Measurements from ENCODE around the gene FOXJ1.

FOXJ1 gene

DNA sequence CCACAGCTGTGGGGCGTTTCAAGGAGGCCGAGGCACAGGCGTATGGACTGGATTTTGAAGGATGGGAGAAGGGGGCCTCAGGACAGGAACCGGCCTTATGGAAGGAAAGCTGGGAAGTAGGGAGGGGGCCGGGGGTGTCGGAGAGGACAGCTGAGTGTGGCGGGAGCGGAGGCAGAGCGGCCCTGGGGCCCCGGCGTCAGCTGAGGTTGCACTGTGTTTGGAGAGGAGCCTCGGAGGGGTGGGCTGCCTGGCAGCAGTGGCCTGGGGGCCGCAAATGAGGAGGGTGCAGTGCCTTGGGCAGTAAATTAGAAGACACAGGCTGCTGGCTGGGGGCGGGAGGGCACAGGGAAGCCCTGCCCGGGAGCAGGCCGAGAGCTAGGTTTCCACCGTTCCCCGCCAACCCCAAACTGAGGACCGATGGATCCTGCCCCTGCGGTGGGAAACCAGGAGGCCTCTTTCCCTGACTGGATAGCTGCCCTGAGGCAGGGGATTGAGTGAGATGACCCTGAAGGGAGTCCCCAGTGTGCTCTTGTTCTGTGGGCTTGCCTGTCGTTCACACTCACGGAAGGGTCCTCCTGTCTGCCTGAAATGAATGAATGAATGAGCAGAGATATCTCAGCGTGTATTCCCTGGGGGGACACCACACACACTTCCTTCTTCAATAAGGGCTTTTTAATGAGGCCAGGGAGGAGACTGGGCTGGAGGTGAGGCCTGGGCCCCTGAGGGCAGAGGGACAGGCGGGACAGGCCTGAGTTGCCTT, 18.4 kb downstream of the FOXJ1 start:
- DNase-seq: no peak

DNA sequence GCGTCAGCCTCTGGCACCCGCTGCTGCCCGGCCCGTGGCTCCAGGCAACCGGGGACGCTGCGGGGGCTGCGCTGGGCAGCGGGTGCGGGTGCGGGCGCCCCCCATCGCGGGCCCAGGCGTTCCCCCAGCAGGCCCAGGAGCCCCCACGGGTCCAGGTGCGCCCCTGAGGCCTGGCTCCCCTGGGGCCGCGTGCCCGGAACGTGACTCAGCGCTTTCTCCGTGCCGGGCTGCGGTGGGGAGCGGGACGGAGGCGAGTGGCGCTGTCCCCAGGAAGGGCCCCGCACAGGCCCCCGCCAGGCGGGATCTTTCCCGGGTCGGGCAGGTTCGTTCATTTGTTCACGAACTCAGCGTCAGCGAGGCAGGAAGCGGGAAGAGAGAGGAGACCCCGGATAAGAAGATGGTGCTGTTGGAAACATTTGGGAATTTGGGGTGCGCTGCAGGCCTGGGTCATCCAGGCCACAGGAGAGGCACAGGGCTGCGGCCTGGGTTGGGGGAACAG, 19.1 kb downstream of the FOXJ1 start:
- no peak for DNase-seq

DNA sequence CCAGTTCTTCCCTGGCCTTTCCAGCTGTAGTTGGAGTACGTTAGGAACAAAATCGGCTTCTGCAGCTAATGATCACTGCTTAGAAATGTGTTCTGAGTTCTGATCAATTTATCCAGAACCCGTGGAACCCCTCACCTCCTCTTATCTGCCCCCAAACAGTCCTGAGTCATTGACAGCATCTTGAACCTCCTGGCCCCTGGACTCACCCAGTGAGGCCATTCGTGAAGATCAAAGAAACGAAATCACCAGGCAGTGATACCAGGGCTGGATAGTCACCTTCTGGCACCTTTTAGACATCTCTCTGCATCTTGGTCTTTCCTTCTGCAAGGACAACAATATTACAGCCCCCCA, 20.4 kb downstream of the FOXJ1 start:
- DNase-seq: no peak

DNA sequence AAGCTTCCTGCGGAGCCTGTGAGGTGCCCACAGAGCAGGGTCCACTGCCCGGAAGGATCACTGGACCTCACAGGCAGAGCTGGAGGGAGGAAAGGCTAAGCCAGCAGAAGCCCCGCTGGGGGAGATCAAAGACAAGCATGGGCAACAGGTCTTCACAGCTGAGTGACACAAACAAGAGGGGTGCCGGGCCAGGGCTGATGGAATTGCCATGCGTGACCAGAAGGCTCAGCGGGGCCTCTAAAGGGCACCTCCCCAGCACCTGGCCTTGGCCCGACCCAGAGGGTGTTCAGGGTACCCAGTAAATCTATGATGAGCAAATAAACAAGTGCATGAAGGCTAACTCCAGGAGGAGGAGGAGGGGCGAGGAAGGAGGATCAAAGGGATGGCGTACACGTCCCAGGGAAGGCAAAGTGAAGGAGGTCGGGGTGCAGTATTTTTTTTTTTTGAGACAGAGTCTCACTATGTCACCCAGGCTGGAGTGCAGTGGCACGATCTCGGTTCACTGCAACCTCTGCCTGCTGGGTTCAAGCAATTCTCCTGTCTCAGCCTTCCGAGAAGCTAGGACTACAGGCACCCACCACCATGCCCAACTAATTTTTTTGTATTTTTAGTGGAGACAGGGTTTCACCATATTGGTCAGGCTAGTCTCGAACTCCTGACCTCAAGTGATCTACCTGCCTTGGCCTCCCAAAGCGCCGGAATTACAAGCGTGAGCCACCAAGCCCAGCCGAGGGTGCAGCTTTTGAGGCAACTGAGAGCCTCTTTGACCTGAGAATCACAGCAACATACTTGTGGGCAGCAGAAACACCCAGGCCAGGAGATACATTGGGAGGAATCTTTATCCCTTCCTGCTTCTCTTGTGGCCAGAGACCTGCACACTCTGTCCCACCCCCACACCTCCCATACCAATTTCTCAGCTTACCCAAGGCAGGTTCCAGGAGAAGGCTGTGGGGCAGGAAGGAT, 21.4 kb downstream of the FOXJ1 start:
- no peak for DNase-seq

DNA sequence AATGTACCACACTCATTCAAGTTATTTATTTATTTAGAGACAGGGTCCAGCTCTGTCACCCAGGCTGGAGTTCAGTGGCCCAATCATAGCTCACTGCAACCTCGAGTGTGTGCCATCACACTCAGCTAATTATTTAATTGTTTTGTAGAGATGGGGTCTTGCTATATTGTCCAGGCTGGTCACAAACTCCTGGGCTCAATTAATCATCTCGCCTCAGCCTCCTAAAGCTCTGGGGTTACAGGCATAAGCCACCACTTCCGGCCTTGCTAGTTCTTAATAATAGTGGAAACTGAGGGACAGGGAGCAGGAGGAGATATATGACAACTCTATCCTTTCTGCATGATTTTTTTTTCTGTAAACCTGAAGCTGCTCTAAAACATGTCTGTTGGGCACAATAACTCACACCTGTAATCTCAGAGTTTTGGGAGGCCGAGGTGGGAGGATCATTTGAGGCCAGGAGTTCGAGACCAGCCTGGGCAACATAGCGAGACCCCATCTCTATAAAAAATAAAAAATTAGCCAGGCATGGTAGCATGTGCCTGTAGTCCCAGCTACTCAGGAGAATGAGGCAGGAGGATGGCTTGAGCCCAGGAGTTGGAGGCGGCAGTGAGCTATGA, 25.8 kb downstream of the FOXJ1 start:
- no peak for DNase-seq

DNA sequence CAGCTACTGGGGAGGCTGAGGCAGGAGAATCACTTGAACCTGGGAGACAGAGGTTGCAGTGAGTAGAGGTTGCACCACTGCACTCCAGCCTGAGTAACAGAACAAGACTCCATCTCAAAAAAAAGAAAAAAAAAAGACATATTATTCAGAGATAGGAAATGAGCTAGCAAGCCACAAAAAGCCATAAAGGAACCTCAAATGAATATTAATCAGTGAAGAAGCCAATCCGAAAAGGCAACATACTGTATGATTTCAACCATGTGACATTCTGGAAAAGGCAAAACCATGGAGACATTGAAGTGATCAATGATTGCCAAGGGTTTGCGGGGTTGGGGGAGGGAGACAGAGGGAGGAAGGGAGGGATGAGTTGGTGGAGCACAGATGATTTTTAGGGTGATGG, 29.1 kb downstream of the FOXJ1 start:
- DNase-seq: no peak

DNA sequence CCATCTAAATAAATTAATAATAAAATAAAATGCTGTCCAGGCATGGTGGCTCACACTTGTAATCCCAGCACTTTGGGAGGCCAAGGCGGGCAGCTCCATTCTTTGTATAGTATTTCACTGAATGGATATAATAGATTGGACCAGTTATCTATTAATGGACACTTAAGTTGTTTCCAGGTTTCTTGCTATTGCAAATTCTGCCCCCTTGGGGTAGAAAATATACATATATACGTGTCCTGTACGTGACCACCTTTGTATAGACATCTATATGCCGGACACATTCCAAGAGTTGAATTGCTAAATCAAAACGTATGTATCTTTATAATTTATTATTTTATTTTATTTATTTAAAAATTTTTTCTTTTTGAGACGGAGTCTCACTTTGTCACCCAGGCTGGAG, 33.5 kb downstream of the FOXJ1 start:
- no peak for DNase-seq

DNA sequence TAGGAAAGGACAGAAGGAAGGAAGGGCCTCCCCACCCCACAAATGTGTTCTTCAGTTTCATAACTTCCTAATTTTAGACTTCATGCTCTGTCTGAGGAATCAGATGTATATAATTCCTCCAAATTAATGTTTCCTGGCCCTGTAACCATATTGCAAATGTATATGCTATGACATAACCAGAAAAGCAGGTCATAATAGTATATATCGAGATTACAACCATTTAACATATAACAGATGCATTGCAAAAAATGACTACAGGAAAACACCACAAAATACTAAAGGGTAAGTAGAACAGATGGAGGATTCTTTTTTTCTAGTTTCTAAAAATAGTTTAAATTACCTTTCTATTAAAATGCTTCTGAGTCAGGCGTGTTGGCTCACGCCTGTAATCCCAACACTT, 34.3 kb downstream of the FOXJ1 start:
- DNase-seq: no peak

DNA sequence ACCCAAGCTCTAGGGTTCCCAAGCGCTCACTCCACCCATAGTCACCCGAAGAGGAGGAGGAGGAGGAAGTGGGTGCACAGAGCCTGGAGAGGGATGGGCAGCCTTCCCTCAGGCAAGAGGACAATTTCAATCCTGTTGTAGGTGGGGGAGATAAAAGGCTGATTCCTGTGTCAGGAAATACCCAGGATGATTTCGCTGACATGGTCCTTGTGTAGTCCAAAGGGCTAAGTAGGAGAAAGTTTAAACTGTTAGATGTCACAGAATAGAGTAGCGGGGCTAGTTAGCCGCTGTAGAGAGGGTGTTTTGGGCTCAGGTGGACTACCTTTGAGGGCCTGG, 36.2 kb downstream of the FOXJ1 start:
- no peak for DNase-seq

DNA sequence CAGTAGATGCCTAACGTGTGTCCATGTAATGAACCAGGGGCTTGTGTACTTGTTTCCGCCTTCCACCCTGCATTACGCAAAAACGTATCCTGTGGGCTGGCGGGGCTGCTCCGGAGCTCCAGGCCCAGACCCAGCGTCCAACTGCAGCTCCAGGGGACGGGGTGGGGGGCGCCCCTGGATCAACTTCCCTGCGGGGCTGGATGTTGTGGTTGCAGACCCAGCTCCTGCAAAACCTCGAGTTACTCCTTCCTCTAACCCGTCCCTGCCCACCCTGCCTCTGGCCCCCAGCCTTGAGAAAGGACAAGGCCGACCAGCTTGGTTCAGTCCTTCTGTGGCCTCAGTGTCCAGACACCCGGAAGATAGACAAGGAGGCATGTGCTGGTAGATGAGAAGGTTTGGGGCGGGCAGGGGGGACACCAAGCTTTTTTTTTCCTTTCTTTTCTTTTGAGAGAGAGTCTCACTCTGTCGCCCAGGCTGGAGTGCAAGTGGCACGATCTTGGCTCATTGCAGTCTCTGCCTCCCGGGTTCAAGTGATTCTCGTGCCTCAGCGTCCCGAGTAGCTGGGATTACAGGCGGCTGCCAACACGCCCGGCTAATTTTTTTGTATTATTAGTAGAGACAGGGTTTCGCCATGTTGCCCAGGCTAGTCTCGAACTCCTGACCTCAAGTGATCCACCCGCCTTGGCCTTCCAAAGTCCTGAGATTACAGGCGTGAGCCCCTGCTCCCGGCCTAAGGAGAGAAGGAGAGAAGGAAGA, 36.7 kb downstream of the FOXJ1 start:
- DNase-seq: no peak

DNA sequence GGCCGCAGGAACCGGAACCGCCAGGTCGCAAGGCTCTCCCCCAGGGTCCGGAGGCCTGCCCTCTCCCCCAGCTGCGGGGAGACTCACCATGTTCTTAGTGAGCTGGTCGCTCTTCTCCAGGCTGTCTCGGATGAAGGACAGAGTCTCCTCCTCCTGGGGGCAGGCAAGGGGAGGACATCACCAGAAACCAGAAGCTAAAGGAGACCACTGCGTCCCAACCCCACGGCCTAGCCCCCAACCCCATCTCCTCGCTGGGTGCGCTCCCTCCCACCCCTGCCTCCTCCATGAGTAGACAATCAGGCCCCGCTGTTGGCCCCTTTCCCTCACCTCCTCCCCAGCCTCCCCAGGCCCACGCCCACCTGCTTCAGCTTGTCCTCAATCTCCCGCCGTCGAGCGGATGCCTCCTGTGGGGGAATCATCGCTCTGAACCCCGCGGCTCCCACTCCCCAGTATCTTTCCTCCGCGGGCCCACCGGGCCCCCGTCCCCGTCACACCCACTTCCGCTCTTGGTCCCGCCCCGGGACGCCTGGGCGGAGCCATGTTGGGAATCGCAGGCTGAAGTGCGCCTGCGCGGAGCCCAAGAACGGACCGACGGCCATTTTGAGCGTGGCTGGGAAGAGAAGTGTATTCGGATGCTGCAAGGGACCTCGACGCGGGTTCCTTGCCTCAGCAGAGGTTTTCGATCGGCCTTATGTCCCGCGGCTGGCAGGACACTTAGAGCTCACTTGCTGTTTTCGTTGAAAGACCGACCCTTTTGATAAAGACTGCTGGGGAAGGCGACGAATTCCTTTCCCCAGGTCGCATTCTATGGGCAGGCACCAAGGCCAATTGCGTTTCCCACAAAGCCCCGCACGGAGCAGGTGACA, 37.5 kb downstream of the FOXJ1 start, which contains the start of gene EXOC7:
Gene EXOC7 (minus strand): TSS at position 514 of the 866 bp plus-strand sequence. CDS start 95 bp downstream, at position 419.
- DNase-seq: peak; percentile 91

DNA sequence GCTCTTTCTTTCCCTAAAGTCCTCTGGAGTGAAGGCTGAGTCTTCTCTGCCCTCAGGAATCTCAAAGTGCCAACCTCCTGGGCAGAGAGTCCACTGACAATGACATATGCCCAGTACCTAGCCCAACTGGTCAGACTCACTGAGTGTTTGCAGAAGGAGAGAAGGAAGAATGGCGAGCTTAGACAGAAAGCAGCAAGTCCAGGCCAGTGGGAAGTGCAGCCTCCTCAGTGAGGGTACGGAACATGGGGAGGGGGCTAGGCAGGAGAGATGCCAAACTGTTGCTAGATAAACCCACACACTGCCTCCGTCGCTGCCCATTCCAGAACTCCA, 38.1 kb downstream of the FOXJ1 start:
- no peak for DNase-seq

DNA sequence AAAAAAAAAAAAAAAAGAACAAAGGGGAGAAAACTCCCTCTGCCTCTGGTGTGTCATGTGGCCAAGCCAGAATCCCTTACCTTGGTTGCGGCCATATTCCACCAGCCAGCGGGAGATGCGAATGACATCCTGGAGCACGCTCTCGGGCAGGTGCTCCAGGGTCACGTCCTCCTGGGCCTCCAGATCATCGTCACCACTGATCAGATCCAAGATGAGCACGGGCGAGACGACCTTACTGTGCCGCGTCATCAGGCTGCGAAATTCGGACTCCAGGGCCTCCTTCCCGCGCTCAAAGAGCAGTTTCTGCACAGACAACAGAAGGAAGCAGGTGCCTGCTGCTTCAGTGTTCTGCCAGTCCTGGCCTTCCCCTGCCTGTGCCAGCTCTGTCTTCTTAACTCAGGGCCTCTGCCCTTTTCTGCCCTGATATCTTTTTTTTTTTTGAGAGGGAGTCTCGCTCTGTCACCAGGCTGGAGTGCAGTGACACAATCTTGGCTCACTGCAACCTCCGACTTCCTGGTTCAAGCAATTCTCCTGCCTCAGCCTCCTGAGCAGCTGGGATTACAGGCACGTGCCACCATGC, 43.2 kb downstream of the FOXJ1 start:
- DNase-seq: no peak

DNA sequence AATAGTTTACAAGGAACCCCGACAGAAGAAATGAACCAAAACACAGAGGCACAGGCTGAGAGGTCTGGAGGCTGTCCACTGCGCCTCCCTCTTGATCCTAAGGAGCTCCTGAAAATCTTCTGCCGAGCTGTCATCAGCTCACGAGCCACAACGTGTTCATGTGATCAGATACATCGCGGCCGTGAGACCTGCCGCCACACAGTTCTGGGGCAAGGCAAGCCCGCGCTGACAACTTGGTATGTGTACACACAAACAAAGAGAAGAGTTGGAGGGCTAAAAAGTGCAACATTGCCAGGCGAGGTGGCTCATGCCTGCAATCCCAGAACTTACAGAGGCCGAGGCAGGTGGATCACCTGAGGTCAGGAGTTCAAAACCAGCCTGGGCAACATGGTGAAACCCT, 45.1 kb downstream of the FOXJ1 start:
- no peak for DNase-seq

DNA sequence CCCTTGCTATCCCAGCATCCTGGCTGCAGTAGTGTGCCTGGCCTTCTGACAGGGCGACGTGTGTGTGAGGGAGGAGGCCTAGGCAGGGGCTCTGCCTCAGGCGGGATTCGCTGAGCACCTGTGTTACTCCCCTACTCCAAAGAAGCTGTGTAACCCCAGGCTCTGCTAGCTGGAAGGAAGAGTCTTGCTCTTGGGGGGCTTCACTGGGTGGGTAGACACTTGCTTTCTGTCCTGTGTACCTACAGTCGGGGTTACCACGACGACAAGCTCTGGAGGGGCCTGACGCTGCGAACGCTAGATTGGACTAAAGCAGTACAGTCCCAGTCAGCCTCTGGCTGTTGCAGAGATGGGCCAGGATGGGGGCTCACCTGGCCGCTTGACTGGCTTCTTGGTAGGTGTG, 47.0 kb downstream of the FOXJ1 start:
- DNase-seq: no peak

DNA sequence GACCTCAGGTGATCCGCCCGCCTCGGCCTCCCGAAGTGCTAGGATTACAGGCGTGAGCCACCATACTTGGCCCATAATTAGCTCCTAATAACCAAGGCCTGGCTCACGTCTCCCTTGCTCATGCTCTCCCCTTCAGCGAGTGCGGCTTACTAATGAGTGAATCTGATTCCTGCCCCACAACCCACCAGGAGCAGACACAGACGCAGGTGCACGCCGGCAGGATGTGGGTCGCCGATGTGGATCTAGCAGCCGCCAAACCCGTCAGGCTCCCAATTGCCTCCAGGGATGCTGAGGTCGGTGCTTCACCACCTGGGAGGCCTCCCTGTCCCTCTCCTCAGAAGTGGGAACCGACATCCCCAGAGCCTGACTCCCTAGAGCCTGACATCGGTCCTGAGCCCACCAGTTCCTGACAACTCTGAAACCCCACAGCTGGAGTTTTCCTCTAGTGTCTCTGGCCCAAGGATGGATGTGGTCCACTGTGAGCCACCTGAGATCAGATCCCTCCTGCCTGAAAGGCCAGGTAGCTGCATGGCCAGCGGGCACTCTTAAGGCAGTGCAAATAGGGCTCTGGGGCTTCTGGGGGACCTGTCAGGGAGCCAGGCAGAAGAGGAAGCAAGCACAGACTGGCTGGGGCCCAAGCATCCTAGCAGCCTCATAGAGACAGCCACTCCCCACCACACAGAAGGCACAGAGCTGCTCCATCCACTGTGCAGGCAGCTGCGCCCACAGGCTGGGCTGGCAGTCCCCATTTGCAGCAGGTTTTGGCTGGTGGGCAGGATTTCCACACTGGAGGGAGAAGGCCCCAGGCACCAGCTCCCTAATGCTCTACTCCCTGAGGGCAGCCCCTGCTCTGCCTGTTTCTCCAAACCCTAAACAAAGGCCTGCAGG, 48.3 kb downstream of the FOXJ1 start:
- DNase-seq: no peak

DNA sequence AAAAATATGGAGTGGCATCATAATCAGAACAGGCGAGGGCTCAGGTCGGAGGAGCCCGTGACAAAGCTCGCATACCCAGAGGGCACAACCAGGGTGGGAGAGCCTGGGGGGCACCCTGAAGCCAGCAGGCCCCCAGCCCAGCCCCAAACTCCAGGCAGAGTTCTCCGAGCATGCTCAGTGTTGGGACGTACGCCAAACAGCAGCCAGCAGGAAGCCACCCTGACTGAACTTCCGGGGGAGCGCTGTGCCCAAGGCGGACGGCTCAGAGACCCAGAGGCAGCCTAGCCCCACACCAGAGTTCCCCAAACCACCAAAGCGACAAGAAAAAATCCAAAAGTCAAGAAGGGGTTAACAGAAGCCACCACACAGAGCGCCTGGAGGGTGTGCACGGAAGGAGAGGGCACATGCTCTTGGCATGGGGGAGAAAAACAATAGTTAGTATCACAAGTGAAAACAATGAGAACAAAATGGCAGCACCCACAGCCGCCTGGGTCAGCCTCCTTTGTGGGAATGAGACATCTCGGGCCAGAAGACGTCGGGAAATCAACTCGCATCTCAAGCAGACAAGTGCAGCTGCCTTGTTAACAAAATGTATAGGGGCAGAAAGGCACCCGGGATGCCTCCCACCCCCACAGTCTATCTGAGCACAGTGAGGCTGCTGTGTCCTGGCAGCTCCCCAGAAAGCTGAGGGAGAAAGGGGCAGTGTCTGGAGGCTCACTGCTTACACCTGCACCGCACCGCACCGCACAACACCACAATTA, 49.3 kb downstream of the FOXJ1 start:
- DNase-seq: no peak

DNA sequence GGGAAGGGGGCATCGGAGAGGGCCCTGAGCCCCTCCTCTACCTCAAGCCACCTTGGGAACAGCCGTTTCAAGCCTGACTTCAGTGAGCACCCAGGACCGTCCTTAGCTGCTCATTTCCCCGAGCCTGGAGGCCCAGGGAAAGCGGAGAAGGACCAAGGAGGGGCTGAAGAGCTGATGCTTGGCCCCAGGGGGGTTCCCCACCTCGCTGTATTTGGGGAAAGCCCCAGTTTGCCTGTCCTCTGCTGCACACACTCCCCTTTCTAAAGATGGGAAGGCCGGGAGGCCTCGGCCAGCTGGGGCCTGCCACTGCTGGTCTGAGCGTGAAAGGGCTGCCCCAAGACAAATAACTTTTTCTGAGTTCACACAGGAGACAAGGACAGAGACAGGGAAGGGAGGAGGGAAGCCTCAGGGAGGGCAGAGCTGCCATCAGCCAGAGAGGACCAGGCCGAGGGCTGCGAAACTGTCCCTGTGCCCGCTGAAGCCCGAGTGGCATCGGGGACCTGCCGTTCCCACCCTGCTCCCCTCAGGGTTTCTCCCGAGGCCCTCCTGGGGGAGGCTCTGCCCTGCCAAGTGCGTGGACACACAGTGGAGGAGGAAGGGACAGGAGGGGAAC, 50.4 kb downstream of the FOXJ1 start:
- DNase-seq: no peak
